Fibroblast of lung (primary cell): ENCODE results near the gene ANKRD30A. TPM values are rescaled to one million over a fixed set of nuclear protein-coding genes. Genes with fewer than 3 reads are reported as not detected.
"Not testable (repeated sequence)": the region's sequence is repeated elsewhere in the genome, so short reads cannot be mapped to it uniquely, and the experiment has no call there.

Experiments
- DNase-seq, 2 donors: peaks; one replicate each; pipeline versions ENCODE4 v3.0.0 to v3.0.0-alpha.2; 2010; ENCODE audit warnings: low read depth in 2 of 2
- H2AFZ ChIP-seq: 2 replicates; pipeline ENCODE4 v1.5.1; 2012; ENCODE audit warnings: low read length, control low read depth, inconsistent platforms
- H3K27ac ChIP-seq: 2 replicates; pipeline ENCODE4 v1.5.1; 2011; ENCODE audit warnings: low read length, control low read depth; ENCODE audit not compliant: insufficient read depth
- H3K27me3 ChIP-seq: 2 replicates; pipeline ENCODE4 v1.5.1; 2011; ENCODE audit warnings: mild to moderate bottlenecking, low read length; ENCODE audit not compliant: control insufficient read depth, insufficient read depth
- H3K36me3 ChIP-seq: 2 replicates; pipeline ENCODE4 v1.5.1; 2011; ENCODE audit warnings: low read length; ENCODE audit not compliant: control insufficient read depth, insufficient read depth
- H3K4me1 ChIP-seq: 2 replicates; pipeline ENCODE4 v1.5.1; 2011; ENCODE audit warnings: low read length; ENCODE audit not compliant: control insufficient read depth, insufficient read depth; ENCODE audit errors: extremely low read depth
- H3K4me2 ChIP-seq: 2 replicates; pipeline ENCODE4 v1.5.1; 2011; ENCODE audit warnings: low read length, control low read depth; ENCODE audit not compliant: insufficient read depth; ENCODE audit errors: extremely low read depth
- H3K4me3 ChIP-seq, 4 experiments: fragments of 200-600 bp in 1 of 4; sonication (generic) in 1 of 4; replicated peaks in 1 of 4; 2 replicates each; pipeline ENCODE4 v1.5.1; 2011 to 2016; ENCODE audit warnings: low read length in 4 of 4, low read depth in 3 of 4, mild to moderate bottlenecking in 3 of 4, control low read depth in 2 of 4, inconsistent platforms in 1 of 4, mixed read lengths in 1 of 4; ENCODE audit not compliant: insufficient read depth in 1 of 4; ENCODE audit errors: control extremely low read depth in 1 of 4
- H3K79me2 ChIP-seq: 2 replicates; pipeline ENCODE4 v1.5.1; 2012; ENCODE audit warnings: mild to moderate bottlenecking, low read length, inconsistent platforms; ENCODE audit not compliant: control insufficient read depth, insufficient read depth
- H3K9ac ChIP-seq: 2 replicates; pipeline ENCODE4 v1.5.1; 2011; ENCODE audit warnings: mild to moderate bottlenecking, low read length, control low read depth; ENCODE audit not compliant: insufficient read depth
- H3K9me3 ChIP-seq: 2 replicates; pipeline ENCODE4 v1.5.1; 2012; ENCODE audit warnings: low read depth, low read length; ENCODE audit not compliant: control insufficient read depth, insufficient read depth
- H4K20me1 ChIP-seq: 2 replicates; pipeline ENCODE4 v1.5.1; 2011; ENCODE audit warnings: low read length; ENCODE audit not compliant: control insufficient read depth, insufficient read depth; ENCODE audit errors: extremely low read depth
- EZH2 ChIP-seq: IDR thresholded peaks from 2 replicates; pipeline ENCODE4 v1.5.1; 2012; ENCODE audit warnings: low read length, control low read depth, mild to moderate bottlenecking; ENCODE audit errors: missing control alignments
- polyA minus RNA-seq: library from RNA; depleted of rRNA, polyadenylated mRNA; stranded (reverse); fragments of >200 nt; gene quantifications from 2 replicates; pipeline ENCODE4 v1.2.3, GENCODE V29; 2011; ENCODE audit warnings: low replicate concordance
- polyA plus RNA-seq, 2 donors: library from polyadenylated mRNA; depleted of rRNA in 1 of 2; stranded (reverse) in 1 of 2; unstranded in 1 of 2; fragments of >200 nt; gene quantifications; 2 replicates each; pipeline ENCODE4 v1.2.1, GENCODE V29; 2011 to 2012; ENCODE audit warnings: missing spikeins in 1 of 2
- total RNA-seq: library from RNA; depleted of rRNA; stranded (reverse); fragments of >200 nt; gene quantifications from 2 replicates; pipeline ENCODE4 v1.2.1, GENCODE V29; 2014
- TF ChIP-seq, protein P1 (sequence below), 2 donors: IDR thresholded peaks in 1 of 2; conservative IDR thresholded peaks in 1 of 2; 1 replicate in 1 of 2; 2 replicates in 1 of 2; pipeline ENCODE4 v1.5.1; 2011 to 2012; ENCODE audit warnings: low read length in 2 of 2, control low read depth in 1 of 2, inconsistent platforms in 1 of 2, low read depth in 1 of 2, mild to moderate bottlenecking in 1 of 2

Gene ANKRD30A, protein sequence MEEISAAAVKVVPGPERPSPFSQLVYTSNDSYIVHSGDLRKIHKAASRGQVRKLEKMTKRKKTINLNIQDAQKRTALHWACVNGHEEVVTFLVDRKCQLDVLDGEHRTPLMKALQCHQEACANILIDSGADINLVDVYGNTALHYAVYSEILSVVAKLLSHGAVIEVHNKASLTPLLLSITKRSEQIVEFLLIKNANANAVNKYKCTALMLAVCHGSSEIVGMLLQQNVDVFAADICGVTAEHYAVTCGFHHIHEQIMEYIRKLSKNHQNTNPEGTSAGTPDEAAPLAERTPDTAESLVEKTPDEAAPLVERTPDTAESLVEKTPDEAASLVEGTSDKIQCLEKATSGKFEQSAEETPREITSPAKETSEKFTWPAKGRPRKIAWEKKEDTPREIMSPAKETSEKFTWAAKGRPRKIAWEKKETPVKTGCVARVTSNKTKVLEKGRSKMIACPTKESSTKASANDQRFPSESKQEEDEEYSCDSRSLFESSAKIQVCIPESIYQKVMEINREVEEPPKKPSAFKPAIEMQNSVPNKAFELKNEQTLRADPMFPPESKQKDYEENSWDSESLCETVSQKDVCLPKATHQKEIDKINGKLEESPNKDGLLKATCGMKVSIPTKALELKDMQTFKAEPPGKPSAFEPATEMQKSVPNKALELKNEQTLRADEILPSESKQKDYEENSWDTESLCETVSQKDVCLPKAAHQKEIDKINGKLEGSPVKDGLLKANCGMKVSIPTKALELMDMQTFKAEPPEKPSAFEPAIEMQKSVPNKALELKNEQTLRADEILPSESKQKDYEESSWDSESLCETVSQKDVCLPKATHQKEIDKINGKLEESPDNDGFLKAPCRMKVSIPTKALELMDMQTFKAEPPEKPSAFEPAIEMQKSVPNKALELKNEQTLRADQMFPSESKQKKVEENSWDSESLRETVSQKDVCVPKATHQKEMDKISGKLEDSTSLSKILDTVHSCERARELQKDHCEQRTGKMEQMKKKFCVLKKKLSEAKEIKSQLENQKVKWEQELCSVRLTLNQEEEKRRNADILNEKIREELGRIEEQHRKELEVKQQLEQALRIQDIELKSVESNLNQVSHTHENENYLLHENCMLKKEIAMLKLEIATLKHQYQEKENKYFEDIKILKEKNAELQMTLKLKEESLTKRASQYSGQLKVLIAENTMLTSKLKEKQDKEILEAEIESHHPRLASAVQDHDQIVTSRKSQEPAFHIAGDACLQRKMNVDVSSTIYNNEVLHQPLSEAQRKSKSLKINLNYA (N-terminal part only)
- not detected in 2 replicates for total RNA-seq
- not detected in 2 replicates for polyA plus RNA-seq
- polyA plus RNA-seq (2012), result not detected in 2 replicates
- polyA minus RNA-seq, result not detected in 2 replicates

DNA sequence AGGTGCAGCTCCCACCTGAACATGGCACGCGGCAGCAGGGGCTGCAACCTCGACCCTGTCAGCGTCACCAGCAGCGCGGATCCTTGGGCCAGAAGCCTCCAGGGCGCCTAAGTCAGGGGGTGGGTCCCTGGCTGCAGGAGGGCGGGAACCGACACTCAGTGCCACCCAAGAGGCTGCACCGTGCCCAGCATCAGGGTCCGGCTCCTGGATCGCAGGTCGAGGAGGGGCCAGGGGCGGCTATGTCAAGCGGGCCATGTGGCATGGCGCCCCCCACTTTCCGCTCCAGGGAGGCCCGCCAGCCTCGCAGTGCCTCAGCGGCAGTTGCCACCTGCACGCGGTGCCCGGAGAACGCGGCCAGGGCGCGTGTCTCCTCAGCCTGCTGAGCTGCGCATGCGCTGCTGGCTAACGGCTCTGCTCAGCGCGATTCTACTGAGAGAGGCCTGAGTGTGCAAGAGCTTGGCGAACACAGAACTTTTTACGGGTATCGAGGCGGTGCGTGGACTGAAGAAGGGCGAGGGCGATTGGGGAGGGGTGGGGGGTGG lies at the start of gene ANKRD30A:
Gene ANKRD30A (plus strand): TSS at position 408 of the 542 bp plus-strand sequence. CDS start 190 bp downstream, outside the sequence.
- Histone ChIP-seq H3K4me2 (no peak within 1 kb of the TSS), H3K9me3 (no peaks in the 10 kb centered on the region), H3K27ac (no peak within 1 kb of the TSS), H2AFZ (no peak within 1 kb of the TSS), H3K9ac (no peak within 1 kb of the TSS), H4K20me1 (no peaks in the 10 kb centered on the region), H3K4me3 (no peak within 1 kb of the TSS), H3K79me2 (no peaks in the 10 kb centered on the region), H3K36me3 (no peaks in the 10 kb centered on the region), H3K27me3 (no peaks in the 10 kb centered on the region), H3K4me1 (no peaks in the 10 kb centered on the region)
- no peak for TF ChIP-seq EZH2
- TF ChIP-seq, protein P1, sequence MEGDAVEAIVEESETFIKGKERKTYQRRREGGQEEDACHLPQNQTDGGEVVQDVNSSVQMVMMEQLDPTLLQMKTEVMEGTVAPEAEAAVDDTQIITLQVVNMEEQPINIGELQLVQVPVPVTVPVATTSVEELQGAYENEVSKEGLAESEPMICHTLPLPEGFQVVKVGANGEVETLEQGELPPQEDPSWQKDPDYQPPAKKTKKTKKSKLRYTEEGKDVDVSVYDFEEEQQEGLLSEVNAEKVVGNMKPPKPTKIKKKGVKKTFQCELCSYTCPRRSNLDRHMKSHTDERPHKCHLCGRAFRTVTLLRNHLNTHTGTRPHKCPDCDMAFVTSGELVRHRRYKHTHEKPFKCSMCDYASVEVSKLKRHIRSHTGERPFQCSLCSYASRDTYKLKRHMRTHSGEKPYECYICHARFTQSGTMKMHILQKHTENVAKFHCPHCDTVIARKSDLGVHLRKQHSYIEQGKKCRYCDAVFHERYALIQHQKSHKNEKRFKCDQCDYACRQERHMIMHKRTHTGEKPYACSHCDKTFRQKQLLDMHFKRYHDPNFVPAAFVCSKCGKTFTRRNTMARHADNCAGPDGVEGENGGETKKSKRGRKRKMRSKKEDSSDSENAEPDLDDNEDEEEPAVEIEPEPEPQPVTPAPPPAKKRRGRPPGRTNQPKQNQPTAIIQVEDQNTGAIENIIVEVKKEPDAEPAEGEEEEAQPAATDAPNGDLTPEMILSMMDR (conservative IDR thresholded peaks at IDR 0.05 in 1 of 2, IDR thresholded peaks at IDR 0.05 in 1 of 2; ENCODE audit: low read depth in 1 of 2, low read length in 2 of 2), result no peak
- DNase-seq, result no peak

DNA sequence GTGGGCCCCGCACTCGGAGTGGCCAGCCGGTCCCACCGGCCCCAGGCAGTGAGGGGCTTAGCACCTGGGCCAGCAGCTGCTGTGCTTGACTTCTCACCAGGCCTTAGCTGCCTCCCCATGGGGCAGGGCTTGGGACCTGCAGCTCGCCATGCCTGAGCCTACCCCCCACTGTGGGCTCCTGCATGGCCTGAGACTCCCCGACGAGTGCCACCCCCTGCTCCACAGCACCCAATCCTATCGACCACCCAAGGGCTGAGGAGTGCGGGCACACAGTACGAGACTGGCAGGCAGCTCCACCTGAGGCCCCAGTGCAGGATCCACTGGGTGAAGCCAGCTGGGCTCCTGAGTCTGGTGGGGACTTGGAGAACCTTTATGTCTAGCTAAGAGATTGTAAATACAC lies 49.3 kb upstream of the ANKRD30A start:
- H3K9ac ChIP-seq, H2AFZ ChIP-seq, H3K4me1 ChIP-seq, H3K4me2 ChIP-seq, H3K27me3 ChIP-seq, H4K20me1 ChIP-seq, H3K9me3 ChIP-seq, H3K79me2 ChIP-seq, H3K4me3 ChIP-seq, DNase-seq, H3K36me3 ChIP-seq, H3K27ac ChIP-seq: not testable (repeated sequence)

DNA sequence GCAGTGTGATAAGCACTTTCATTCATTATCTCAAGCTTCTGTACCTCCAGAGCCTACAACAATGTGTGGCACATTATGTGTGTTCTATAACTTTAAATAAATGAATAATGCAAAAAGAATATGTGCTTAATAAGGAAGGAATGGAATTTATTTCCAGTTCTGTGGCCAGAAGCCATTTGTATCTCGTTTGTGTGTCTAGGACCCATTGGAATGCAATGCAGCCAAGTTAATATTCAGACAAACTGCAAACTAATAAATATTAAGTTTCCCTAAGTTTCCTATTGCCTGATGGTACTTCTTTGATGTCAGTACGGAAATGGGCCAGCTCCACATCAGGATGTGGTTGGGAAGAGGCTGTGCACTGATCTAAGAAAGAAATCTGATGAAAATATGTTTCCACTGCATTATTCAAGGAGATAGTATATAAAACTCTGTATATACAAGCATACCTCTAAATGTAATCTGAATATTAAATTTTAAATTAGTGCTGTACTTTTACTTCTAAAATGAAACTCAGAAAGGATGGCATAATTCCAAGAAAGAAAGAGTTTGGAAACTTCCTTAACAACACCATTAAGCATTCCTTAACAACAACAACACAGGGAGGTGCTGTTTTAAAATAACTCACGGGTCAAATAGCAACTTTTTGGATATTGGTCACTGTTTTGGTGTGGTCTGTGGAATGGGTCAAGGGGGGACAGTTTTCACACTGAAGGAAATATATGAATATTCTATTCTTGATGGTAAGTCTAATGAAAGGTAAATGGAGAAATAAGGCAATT lies 29.4 kb upstream of the ANKRD30A start:
- Histone ChIP-seq H4K20me1 (no peaks in the 10 kb centered on the region), H2AFZ (no peak overlapping the region)
- no peak for DNase-seq

More for the DNA sequence above, 29.4 kb upstream of the ANKRD30A start:
- no peak for TF ChIP-seq EZH2
- TF ChIP-seq, protein P1 (conservative IDR thresholded peaks at IDR 0.05 in 1 of 2, IDR thresholded peaks at IDR 0.05 in 1 of 2; ENCODE audit: low read depth in 1 of 2, low read length in 2 of 2), result no peak
- no peaks in the 10 kb centered on the region for H3K79me2 ChIP-seq
- no peaks in the 10 kb centered on the region for H3K27me3 ChIP-seq
- no peak overlapping the region for H3K27ac ChIP-seq
- H3K4me2 ChIP-seq, result no peak overlapping the region
- H3K9ac ChIP-seq, result no peak overlapping the region
- no peak overlapping the region for H3K4me3 ChIP-seq
- H3K4me1 ChIP-seq, result no peaks in the 10 kb centered on the region
- H3K9me3 ChIP-seq, result no peaks in the 10 kb centered on the region
- no peaks in the 10 kb centered on the region for H3K36me3 ChIP-seq
